Measurements from ENCODE around the gene LRP1B.

DNA sequence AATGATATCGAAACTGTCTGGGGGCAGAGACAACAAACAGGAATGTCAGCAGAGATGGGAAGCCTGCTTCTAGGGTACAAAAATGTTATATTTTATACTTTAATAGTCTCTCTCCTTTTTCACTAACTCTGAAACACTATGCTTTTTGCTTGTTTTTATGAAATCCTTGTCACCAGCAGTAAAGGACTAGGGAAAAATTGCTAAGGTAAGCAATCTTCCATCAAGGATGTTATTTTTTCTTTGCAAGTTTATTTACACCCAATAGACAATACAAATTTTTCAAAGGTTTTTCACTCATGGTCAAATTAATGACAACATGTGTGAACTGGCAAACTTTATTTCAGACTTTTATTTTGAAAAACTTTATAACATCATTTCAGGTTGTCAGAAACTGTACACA, 1884.8 kb downstream of the LRP1B start:
- TF ChIP-seq GATA2 (IDR thresholded peaks at IDR 0.05; ENCODE audit: low read depth, low read length) (no peak), GATA3 (IDR thresholded peaks at IDR 0.05; ENCODE audit: low read depth, low read length) (no peak)
